GM12873 (cell line): ENCODE results near the gene STAC.

Experiments used
- TF ChIP-seq, protein P1 (sequence below): IDR thresholded peaks from 2 replicates; pipeline ENCODE4 v1.5.1; 2012; ENCODE audit warnings: low read depth, mild to moderate bottlenecking, moderate library complexity, low read length, control low read depth; ENCODE audit not compliant: insufficient read depth; ENCODE audit errors: missing control alignments

STAC gene

DNA sequence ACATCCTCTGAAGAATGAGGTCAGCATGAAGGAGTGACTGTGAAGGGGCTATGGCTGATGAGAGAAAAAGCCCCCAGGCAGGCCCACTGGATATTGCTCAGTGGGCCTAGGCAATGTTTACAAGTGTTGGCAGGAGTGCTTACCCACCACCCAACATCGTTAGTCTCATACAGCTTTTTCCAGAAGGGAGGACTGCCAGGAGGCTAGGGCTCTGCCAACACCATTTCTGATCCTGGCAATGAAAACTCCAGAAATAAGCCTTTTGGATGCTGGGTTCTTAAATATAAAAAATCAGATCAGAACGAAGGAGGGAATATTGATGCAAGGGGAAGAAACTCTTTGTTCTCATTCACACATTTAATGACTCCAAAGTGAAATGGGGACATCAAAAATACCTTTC lies 194.9 kb downstream of the STAC start:
- TF ChIP-seq, protein P1, sequence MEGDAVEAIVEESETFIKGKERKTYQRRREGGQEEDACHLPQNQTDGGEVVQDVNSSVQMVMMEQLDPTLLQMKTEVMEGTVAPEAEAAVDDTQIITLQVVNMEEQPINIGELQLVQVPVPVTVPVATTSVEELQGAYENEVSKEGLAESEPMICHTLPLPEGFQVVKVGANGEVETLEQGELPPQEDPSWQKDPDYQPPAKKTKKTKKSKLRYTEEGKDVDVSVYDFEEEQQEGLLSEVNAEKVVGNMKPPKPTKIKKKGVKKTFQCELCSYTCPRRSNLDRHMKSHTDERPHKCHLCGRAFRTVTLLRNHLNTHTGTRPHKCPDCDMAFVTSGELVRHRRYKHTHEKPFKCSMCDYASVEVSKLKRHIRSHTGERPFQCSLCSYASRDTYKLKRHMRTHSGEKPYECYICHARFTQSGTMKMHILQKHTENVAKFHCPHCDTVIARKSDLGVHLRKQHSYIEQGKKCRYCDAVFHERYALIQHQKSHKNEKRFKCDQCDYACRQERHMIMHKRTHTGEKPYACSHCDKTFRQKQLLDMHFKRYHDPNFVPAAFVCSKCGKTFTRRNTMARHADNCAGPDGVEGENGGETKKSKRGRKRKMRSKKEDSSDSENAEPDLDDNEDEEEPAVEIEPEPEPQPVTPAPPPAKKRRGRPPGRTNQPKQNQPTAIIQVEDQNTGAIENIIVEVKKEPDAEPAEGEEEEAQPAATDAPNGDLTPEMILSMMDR = no peak

DNA sequence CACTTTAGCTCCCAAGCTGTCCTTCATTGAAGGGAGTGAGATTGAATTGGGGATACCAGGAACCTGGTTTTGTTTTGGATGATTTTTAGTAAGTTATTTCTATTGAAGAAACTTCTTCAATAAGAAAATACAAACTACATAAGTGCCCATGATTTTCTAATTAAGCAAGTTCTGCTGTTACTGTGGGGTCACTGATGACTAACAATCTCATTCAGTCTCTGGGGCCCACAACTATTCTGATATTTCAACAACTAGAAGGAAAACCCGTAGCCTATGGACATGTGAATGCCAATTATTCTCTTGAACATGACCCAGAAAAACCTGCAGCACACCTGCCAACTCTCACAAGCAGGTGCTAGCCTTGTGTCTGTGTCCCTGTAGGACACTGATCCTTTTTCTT lies 199.4 kb downstream of the STAC start:
- TF ChIP-seq, protein P1 = no peak

DNA sequence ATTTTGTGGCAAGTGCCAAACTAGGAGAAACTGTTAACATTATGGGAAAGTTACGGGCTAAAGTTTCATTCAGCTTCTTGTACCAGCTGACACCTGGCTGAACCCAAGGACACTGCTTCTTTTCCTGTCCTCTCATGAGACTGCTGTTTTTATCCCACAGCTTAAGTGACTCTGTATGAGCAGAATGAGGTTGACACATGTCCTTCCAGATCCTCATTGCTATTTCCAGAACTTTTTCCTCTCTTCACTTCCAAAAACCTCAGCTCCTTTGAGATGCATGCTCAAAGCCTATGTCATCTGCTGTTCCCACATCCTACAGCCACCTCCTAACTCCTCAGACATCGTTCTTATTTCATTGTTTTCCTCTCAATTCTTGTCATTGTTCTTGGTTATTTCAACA lies 200.4 kb downstream of the STAC start:
- TF ChIP-seq, protein P1 = no peak

DNA sequence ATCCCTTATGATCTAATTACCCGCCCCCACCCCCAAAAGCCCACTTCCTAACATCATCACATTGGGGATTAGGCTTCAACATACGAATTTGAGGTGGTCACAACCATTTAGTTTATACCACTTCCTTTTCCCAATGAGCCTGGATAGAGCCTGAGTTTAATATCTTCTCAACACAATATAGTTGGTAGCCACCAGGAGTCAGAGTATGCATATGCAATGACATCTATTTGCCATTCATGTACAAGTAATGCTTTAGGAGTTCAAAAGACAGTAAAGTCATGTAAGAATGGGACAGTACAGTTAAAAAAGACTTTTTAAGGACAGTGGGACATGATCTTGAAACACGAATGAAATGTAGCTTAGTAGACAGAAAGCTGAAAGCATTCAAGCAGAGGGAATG lies 211.7 kb downstream of the STAC start:
- TF ChIP-seq, protein P1 = no peak

DNA sequence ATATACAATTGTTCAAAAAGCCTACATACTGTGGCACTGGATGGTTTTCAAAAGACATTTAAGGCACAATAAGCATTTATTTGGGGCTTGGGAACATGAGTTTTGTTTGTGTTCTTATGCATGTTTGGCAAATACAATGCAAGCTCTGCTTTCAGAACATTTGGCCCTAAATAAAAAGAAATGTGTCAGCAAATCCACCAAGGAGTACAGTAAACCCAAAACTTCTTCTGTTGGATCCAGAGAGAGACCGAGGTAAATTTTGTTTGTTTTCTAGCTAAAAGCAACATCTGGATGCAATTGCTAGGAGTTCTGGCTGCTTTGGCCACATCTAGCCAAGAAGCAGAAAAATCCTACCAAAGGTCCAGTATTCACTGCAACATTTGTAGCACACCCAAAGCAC lies 215.2 kb downstream of the STAC start:
- TF ChIP-seq, protein P1 = no peak

DNA sequence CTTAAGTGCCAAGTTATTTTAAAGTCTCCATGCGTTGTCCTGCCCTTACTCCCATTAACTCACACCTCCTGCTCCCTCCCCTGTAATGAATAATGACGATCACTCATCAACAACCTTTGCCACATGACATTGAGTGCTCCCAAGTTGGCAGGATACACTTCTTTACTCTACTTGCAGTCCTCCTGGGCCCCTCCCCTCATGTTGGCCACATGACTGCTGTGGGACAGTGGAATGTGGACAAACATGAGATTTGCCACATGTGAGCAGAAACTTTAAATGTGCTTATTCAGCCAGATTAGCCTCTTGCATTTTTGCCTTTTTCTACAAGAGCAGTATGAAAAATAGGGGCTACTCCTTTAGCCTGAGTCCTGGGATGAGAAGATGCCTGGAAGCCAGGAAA lies 216.1 kb downstream of the STAC start:
- TF ChIP-seq, protein P1 = no peak

DNA sequence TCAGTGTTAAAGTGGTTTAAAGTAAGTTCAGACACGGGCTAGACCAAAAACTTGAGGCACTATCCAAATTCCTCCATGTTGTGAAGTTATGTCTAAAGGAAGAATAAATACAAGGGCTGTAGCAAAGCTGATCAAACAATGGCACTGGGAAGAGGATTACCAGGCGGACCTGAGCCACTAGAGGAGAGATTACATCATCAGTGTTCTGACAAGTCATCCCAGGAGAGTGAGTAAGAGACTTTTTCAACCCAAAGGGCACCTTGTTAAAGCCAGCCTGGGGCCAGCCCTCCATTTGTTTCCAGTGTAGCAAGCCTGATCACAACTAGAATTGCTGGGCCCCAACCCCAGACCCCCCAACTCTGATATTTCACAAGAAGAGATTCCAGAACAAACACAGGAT lies 217.1 kb downstream of the STAC start:
- TF ChIP-seq, protein P1 = no peak
